GM18858 (cell line): Measurements from ENCODE around the gene CST11.

Experiments used
- ATAC-seq: cut with Tn5 transposase; IDR thresholded peaks from one replicate; pipeline ENCODE4 v1.9.1; 2021; ENCODE audit not compliant: unreplicated experiment

CST11 gene

DNA sequence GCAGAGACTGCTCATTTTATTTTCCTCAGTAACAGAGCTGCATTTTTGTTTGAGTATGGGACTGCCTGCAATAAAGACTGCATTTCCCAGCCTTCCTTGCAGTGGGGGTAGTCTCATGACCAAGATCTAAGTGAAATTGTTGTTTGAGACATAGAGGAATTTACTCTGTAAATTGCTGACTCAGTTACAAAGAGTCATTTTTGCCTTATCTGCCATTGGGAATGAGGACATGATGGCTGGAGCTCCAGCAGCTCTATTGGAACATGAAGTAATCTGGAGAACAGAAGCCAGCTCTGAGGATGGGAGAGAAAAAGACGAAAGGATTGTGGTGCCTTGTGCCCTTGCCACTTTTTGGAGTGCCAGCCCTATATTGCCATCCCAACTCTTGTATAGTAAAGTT is 2.1 kb upstream of the CST11 start:
- no peak for ATAC-seq

DNA sequence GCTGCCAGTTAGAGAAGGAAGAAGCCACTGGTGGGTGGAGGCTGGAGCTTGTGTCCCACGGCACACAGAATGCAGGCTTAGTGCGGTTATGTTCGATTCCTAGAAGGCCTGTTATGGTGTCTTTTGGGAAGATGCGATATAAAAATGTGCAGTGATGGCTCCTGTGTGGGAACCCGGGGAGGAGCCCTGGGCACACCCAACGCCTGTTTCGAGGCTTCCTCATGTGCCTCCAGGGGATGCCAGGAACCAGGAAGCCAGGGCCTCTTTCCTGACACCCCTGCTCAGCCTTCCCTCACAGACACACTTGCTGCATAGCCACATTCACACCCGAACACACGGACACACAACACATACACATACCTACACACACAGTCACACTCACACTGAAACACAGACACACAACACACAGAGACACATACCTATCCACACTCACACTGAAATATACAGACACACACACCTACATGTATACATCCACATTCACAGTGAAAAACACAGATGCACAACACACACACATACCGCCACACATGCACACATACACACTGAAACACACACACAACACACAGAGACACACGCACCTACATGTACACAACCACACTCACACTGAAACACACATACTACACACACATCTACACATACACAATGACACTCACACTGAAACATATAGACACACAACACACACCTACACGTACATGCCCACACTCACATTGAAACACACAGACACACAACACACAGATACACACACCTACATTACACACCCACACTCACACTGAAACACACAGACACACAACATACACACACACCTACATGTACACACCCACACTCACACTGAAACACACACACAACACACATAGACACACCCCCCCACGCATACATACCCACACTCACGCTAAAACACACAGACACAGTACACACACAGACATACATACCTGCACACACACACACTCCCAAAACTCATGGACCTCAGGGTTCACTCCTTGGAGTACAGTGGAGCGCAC is 1.2 kb upstream of the CST11 start:
- no peak for ATAC-seq

DNA sequence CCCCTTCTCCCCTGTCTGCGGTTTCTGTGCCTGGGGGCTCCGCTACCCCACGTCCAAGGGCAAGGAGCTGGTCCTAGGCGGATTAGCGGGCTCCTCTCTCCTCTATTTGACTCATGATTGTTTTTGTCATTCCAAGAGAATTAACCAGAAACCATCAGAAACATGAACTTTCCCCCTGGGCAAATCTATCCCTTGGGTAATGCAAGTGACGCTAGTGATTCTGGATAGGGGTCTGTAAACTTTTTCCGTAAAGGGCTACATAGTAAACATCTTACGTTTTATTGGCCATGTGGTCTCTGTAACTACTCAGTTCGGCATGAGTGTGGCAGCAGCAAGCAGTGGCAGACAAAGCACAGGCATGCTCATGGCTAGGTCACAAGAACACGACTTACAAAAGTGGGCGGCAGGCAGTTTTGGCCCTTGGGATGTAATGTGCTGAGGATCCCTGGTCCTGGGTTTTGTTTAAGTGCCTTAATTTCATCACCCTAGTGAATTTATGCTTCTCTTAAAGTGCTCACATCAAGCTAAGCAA is 654 bp downstream of the CST11 start:
- ATAC-seq = no peak

DNA sequence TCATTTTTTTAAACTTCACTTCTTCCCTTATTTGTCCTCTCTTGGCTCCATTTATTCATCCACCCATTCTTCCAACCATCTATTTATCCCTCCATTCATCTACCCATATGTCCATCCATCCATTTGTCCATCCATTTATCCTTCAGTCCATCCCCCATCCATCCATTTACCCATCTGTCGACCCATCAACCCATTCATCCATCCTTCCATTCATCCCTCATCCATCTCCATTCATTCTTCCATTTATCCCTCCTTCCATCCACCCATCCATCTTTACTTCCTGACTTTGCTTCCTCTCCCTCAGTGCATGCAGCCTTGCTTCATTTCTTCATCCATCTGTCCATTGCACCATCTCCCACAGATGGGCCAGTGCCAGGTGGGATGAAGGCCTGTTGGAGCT is 1.8 kb downstream of the CST11 start:
- ATAC-seq = no peak

DNA sequence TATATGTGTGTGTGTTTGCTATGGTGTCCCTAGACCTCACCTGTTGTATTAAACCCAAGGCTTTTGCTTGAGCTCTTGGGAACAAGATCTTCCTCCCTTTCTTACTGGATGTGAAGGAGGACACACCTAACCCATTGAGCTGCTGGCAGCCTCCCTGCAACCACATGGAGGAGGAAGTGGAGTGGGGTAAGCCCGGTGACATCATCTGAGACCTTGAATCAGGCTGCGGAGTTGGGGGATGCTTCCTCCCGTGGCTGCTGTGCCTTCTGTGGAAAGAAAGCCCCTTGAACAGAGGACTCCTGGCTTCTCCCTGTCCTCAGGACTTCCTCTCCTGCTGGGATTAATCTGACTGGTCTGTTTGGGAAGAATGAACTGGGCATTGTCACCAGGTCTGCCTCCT is 3.3 kb downstream of the CST11 start:
- no peak for ATAC-seq

DNA sequence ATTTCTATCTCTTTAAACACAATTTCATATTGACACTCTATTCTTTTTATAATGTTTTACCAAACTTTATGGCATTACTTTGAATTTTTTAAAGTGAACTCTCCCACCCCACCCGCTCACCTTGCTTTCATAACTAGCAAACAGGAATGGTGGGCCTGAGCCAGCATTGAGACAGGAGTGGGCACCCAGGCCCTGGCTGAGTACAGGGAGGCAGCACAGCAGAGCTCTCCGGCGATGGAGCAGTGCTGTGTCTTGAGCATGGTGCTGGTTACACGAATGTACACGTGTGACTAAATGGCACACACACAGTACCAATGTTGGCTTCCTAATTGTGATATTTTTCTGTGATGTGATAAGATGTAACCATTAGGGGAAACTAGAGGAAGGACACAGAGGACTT is 4.5 kb downstream of the CST11 start:
- ATAC-seq = no peak

DNA sequence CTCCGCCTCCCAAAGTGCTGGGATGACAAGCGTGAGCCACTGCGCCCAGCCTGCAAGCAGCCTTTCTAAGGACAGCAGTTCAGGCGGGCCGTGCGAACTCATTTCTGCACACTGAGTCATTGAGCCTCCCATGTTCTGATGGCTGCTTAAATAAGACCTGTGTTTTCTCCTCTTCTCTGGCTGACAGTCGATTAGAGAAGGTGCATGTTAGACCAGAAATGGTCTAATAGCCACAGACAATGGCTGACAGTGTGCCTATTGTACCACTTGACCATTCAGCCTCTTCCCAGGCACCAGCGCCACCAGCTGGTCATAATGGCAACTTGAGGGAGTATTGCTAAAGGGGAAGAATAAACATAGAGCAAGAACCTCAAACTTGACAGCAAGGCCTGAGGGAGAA is 6.2 kb downstream of the CST11 start:
- ATAC-seq = no peak

DNA sequence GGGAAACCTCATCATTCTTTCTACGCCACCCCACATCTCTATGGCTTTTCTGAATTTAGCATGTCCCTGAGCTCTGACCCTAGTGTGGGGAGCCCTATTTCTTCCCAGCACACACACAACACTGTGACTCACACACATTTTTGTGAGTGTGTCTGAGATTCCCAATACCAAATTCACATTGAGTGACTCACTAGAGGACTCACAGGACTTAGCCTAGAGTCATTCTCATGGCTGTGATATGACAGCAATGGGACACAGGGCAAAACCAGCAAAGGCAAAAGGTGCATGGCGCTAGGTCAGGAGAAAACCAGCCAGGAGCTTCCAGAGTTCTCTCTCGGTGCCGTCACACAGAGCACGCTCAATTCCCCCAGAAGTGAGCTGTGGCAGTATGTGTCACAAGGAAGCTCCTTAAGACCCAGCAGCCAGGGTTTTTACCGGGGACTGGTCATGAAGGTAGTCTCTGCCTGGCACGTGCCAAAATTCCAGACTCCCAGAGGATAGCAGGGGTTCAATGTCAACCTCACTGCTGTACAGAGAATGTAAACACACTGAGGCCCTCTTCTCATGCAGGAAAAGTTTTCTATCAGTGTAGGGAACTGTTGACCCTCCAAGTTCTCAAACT is 7.0 kb downstream of the CST11 start:
- no peak for ATAC-seq

DNA sequence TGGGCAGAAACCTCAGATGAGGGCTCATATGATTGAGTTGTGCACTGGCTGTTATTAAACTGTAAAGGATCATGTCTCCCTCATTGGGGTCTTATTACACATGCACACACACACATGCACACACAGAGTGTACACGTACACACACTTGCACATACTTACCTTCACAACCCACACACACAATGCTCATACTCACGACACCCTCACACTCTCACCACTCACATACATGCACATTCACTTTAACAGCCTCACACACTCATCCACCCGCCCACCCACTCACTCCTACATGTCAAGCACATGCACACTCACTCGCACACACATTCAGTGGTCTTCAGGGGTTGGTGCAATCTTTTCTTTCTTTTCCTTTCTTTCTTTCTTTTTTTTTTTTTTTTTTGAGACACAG is 7.8 kb downstream of the CST11 start:
- no peak for ATAC-seq

DNA sequence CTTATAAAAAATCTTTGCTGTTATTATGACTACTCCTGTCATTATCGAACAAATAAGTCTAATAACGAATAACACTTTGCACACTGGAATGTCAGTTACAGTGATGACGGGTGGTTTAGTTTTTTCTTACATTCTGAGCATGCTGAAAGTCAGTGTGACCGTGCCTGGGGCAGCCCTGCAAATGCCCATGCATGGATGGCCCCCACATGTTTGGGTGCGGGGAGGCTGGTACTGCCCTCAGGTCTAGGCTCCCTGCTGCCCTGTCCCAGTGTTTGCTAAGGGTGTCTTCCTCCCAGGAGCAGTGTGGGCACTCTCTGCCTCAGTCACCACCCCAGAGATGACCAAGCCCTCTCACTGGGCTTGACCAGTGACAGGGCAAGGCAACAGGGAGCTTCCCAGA is 10.2 kb downstream of the CST11 start:
- no peak for ATAC-seq

DNA sequence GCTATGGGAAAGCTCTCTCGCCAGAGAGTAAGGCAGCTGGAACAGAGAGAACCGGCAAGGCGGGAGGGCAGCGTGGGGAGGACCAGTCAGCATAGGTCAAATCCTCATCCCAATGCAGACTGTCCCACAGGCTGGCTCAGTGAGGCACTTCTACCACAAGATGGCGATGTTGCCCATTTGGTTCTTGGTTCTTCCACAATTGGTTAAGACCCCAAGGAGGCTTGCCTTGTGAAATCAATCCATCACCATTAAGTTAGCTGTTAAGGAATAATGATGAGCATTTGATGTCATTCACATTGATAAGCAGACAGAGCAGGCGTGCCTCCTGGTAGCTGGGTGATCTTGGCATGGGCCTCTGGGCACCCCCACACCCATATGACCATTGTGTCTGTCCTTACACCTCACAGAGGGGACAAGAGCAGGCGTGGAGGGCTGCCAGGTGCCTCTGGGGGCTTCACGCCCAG is 10.8 kb downstream of the CST11 start:
- no peak for ATAC-seq

DNA sequence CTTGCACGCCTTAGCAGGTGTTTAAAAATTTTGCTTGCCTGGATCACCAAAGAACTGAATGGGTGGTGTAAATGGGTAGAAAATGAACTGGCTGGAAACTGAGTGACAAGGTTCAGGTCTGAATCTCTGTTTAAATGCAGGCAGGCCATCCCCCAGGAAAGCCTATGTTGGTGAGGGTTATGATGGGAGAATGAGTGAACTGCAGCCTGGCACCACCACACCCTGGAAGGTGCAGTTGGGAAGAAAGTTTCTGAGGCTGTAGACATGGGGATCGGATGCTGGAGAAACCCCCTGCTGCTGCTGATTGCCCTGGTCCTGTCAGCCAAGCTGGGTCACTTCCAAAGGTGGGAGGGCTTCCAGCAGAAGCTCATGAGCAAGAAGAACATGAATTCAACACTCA is 12.7 kb downstream of the CST11 start:
- ATAC-seq = no peak

DNA sequence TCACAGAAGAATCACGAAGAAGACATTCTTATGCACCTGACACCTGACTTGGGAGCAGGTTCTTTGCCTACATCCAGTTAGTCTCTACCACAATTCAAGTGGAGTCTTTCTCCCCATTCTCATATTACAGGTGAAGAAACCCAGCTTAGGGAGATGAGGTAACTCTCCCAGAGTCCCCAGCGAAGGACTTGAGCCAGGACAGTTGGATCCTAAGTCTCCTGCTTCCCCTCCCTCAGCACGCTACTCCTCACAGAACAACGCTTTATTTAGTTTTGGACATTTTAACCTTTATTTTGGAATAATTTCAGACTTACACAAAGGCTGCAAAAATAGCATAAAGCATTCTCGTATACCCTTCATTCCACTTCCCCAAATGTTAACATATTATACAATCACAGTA is 14.0 kb downstream of the CST11 start:
- ATAC-seq = no peak

DNA sequence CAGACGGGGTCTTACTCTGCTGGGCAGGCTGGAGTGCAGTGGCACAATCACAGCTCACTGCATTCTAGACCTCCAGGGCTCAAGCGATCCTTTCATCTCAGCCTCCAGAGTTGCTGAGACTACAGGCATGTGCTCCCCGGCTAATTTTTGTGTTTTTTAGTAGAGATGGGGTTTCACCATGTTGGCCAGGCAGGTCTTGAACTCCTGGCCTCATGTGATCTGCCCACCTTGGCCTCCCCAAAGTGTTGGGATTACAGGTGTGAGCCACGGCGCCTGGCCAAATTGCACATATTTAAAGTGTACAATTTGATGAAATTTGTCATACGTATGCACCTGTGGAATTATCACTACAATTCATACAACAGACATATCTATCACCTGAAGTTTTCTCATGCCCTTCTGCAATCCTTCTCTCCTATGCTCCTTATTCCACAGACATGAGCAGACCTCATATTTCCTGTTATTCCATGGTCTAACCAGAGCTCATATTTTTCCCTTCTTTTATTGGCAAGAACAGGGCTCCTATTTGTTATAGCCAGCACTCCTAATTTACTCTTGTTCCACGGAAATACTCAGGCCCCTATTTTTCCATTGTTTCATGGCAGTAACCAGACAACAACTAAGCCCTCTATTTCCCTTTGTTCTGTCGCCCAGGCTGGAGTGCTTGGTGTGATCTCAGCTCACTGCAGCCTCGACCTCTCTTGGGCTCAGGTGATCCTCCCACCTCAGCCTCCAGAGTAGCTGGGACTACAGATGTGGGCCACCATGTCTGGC is 15.4 kb downstream of the CST11 start:
- ATAC-seq = no peak

DNA sequence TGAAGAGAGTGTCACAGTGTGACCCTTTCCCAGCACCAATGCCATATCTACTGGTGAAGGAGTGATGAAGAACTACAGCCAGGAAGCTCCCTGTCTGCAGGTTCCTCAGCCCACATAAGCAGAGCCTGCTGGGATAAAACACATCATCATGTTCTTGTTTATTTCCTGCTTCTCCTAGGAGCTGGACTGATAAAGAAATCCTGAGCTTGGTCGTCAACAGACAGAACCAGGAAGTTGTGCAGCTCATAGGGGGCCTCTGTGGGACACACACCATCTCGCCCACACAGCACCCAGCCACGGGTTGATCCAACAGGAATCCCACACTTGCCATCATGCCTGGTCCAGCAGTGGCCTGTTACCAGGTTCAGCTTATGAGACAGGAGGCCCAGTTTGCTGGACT is 16.0 kb downstream of the CST11 start:
- ATAC-seq = no peak

DNA sequence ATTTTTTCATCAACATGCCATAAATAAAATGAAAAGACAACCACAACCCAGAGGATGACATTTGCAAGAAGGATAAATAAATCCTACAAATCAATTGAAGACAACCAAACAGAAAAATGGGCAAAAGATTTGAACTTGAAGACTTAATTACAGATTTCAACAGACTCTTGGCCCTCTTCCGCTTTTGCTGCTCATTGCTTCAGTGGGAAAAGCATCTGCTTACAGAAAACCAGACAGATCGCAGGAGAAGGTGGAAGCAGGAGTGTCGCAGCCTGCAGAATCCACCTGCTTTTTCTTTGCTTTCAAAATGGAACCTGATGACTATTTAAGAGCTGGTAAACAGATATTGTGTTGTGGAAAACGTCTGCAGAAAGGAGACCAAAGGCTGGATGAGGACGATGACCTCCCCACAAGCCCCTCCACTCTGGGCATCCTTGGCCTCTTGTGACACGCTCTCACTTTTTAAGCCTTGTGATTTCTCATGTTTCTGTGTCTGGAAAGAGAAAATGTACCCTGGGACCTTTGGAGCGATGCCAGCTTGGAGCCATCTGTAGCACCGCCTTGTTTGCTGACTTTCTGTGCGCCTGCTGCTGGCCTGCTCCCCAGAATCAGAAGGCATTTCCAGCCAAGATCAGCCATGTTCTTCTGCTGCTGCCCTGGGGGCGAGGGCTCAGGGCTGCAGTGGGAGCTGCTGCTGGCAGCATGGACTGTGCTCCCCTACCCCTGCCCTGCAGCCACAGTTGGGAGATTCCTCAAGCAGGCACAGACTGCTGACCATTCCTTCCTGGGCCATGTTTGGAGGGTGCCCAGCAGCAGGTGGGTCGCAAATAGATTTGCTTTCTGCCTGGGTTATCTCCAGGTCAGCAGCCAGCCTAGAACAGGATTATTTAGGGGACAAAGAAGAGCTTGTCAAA is 16.8 kb downstream of the CST11 start:
- ATAC-seq = no peak

DNA sequence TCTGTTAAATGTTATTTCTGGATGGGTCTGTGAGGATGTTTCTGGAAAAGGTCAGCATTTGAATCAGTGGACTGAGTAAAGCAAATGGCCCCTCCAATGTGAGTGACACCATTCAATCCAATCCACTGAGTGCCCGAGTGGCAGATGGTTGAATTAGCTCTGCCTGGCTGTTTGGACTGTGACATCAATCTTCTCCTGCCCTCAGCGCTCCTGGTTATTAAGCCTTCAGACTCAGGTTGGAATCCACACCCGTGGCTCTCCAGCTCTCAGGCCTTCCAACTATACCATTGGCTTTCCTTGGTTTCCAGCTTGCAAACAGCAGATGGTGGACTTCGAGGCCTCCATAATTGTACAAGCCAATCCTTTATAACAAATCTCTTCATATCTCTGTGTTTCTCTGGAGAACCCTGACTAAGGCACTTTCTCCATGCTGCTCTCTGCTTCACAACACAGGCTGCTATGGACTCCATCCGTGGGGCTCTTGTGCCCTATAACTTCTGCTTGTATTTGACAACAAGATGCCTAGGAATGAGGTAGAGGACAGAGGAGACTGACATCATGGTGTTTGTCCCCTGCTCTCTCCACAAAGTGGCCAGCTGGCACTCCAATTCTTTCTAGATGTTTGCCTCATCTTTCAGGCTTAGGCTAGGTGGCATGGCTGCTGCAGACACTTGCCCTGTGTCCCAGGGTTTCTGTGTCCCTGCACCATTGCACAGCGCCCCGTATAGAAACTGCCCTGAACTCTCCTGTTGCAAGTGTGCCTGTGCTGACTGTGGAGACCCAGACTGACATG is 18.0 kb downstream of the CST11 start:
- no peak for ATAC-seq

DNA sequence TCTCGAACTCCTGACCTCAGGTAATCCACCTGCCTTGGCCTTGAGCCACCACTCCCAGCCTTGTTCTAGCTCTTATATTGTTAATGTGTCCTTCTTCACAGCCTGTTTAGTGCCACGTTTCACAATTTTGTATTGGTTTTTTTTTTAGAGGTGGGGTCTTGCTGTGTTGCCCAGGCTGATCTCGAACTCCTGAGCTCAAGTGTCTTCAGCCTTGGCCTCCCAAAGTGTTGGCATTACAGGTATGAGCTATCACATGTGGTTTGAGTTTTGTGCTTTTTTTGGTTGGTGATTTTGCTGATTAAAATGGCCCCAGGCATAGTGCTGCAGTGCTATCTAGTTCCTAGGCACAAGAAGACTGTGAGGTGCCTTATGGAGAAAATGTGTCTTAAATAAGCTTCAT is 19.0 kb downstream of the CST11 start:
- no peak for ATAC-seq

DNA sequence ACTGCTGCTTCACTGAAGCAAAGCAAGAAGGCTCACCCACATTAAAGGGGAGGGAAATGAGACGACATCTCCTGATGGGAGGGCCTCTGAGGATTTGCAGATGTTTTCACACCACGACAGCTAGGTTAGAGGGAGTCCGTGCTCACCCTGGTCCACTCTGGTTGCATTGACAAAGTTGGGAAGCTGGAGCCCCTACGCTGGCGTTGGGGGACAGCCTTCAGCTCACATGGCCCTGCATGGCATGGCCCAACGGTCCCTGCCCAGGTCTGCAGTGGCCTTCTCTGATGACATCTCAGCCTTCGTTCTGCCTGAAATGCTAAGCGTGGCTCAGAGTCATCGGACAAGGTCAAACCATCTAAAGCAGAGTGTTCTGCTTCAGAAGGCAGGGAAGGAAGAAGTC is 27.5 kb downstream of the CST11 start:
- ATAC-seq = no peak
